ENCODE results near the gene PHKG2. TPM values are rescaled to one million over a fixed set of nuclear protein-coding genes. Genes with fewer than 3 reads are reported as not detected.

Gene PHKG2
- total RNA-seq, 1 experiment from 2014 or later = 30.9 TPM

GRCh38 chr16:30778549-30779244 lies 30.5 kb downstream of the PHKG2 start:
- Histone ChIP-seq H3K4me3 (ENCODE audit: low read length) (no peak overlapping the region), H3K4me1 (ENCODE audit: insufficient read depth, low read length) (peaks cover 5% of the 10 kb centered on the region), H4K20me1 (ENCODE audit: low read length) (no peaks in the 10 kb centered on the region), H3K79me2 (ENCODE audit: low read length) (no peaks in the 10 kb centered on the region), H3K9ac (ENCODE audit: low read length) (no peak overlapping the region), H3K27ac (ENCODE audit: low read length) (no peak overlapping the region), H2AFZ (ENCODE audit: low read length) (no peak overlapping the region), H3K27me3 (ENCODE audit: low read length) (no peaks in the 10 kb centered on the region), H3K36me3 (ENCODE audit: low read depth, low read length) (no peaks in the 10 kb centered on the region), H3K9me2 (replicated peaks; ENCODE audit: low read length) (no peaks in the 10 kb centered on the region), H3F3A (ENCODE audit: low read length, unreplicated experiment) (no peaks in the 10 kb centered on the region), H3K9me3 (ENCODE audit: low read length) (no peaks in the 10 kb centered on the region), H3K4me2 (ENCODE audit: low read length) (no peak overlapping the region)
- CTCF ChIA-PET = no interaction called here
- BruUV-seq (replicated peaks) = no TSS peak
- ATAC-seq (no peak), DNase-seq (no peak)
- no peak for TF ChIP-seq CTCF (conservative IDR thresholded peaks at IDR 0.05; ENCODE audit: low read depth, low read length)
- no peak for TF ChIP-seq EZH2 (IDR thresholded peaks at IDR 0.05; ENCODE audit: low read length, unreplicated experiment)
- TF ChIP-seq EZH2phosphoT487 (IDR thresholded peaks at IDR 0.05; ENCODE audit: borderline replicate concordance, low read length) = no peak
- intact Hi-C loops (cut with micrococcal nuclease) = no loop called here
- POLR2A ChIA-PET (ENCODE audit: unreplicated experiment) = interaction anchor here (0.7 kb wide), 1 partner anchor 39 kb away, joined by 4 read pairs; no protein-coding TSS in a partner anchor

- Histone ChIP-seq H3K4me1 (ENCODE audit: insufficient read depth, low read length) (peaks cover 5% of the 10 kb centered on the region), H4K20me1 (ENCODE audit: low read length) (no peaks in the 10 kb centered on the region), H3F3A (ENCODE audit: low read length, unreplicated experiment) (no peaks in the 10 kb centered on the region), H3K27ac (ENCODE audit: low read length) (no peak overlapping the region), H3K9me2 (replicated peaks; ENCODE audit: low read length) (no peaks in the 10 kb centered on the region), H3K4me3 (ENCODE audit: low read length) (no peak overlapping the region), H3K9ac (ENCODE audit: low read length) (no peak overlapping the region), H3K9me3 (ENCODE audit: low read length) (no peaks in the 10 kb centered on the region), H3K79me2 (ENCODE audit: low read length) (no peaks in the 10 kb centered on the region), H3K36me3 (ENCODE audit: low read depth, low read length) (no peaks in the 10 kb centered on the region), H3K4me2 (ENCODE audit: low read length) (no peak overlapping the region), H3K27me3 (ENCODE audit: low read length) (no peaks in the 10 kb centered on the region), H2AFZ (ENCODE audit: low read length) (no peak overlapping the region)
- no peak for DNase-seq
- ATAC-seq = no peak
- no peak for TF ChIP-seq CTCF (conservative IDR thresholded peaks at IDR 0.05; ENCODE audit: low read depth, low read length)
- TF ChIP-seq EZH2 (IDR thresholded peaks at IDR 0.05; ENCODE audit: low read length, unreplicated experiment) = no peak
- no peak for TF ChIP-seq EZH2phosphoT487 (IDR thresholded peaks at IDR 0.05; ENCODE audit: borderline replicate concordance, low read length)
- CTCF ChIA-PET = no interaction called here
- intact Hi-C loops (cut with micrococcal nuclease) = no loop called here
- POLR2A ChIA-PET (ENCODE audit: unreplicated experiment) = no interaction called here
- no TSS peak for BruUV-seq (replicated peaks)
Measured at GRCh38 chr16:30779596-30779995, 31.4 kb downstream of the PHKG2 start.

- intact Hi-C loops (cut with micrococcal nuclease) = no loop called here
- POLR2A ChIA-PET (ENCODE audit: unreplicated experiment) = no interaction called here
- TF ChIP-seq EZH2 (IDR thresholded peaks at IDR 0.05; ENCODE audit: low read length, unreplicated experiment) (no peak), CTCF (conservative IDR thresholded peaks at IDR 0.05; ENCODE audit: low read depth, low read length) (no peak), EZH2phosphoT487 (IDR thresholded peaks at IDR 0.05; ENCODE audit: borderline replicate concordance, low read length) (no peak)
- DNase-seq (no peak), ATAC-seq (no peak)
- CTCF ChIA-PET = no interaction called here
- Histone ChIP-seq H3K4me1 (ENCODE audit: insufficient read depth, low read length) (peaks cover 2% of the 10 kb centered on the region), H2AFZ (ENCODE audit: low read length) (no peak overlapping the region), H3K36me3 (ENCODE audit: low read depth, low read length) (no peaks in the 10 kb centered on the region), H3K79me2 (ENCODE audit: low read length) (0 out of 2 replicates have a peak, but pooled peaks cover under 1% of the 10 kb centered on the region), H3K27me3 (ENCODE audit: low read length) (no peaks in the 10 kb centered on the region), H3K4me3 (ENCODE audit: low read length) (no peak overlapping the region), H4K20me1 (ENCODE audit: low read length) (no peaks in the 10 kb centered on the region), H3K9ac (ENCODE audit: low read length) (no peak overlapping the region), H3K9me3 (ENCODE audit: low read length) (no peaks in the 10 kb centered on the region), H3K9me2 (replicated peaks; ENCODE audit: low read length) (no peaks in the 10 kb centered on the region), H3K4me2 (ENCODE audit: low read length) (no peak overlapping the region), H3F3A (ENCODE audit: low read length, unreplicated experiment) (no peaks in the 10 kb centered on the region), H3K27ac (ENCODE audit: low read length) (no peak overlapping the region)
- no TSS peak for BruUV-seq (replicated peaks)
Measured at GRCh38 chr16:30780021-30780420, 31.8 kb downstream of the PHKG2 start.
